HG02885 (cell line): ENCODE data around the gene RBM26.

ENCODE experiments used
- ATAC-seq: cut with Tn5 transposase; IDR thresholded peaks from one replicate; pipeline ENCODE4 v1.9.1; 2021; ENCODE audit warnings: mild to moderate bottlenecking; ENCODE audit not compliant: unreplicated experiment, poor library complexity

RBM26 gene

DNA sequence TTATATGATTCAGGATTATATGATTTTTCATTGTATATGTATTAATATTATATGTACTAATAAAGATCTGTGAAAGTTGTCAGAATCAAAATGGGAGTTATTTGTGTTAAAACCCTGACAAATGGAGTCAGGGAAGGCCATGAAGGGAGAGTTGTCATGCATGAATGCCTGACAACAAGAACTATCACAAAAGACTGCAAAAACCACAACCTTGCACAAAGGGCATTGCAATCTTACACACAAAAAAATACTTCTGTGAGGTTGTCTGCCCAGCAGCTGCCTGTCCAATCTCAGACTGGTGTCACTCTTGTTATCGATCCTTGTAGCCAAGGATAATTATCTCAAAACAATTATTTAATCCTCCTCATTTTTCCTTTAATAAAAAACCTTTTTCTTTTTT lies 21.2 kb upstream of the RBM26 start:
- ATAC-seq = no peak

DNA sequence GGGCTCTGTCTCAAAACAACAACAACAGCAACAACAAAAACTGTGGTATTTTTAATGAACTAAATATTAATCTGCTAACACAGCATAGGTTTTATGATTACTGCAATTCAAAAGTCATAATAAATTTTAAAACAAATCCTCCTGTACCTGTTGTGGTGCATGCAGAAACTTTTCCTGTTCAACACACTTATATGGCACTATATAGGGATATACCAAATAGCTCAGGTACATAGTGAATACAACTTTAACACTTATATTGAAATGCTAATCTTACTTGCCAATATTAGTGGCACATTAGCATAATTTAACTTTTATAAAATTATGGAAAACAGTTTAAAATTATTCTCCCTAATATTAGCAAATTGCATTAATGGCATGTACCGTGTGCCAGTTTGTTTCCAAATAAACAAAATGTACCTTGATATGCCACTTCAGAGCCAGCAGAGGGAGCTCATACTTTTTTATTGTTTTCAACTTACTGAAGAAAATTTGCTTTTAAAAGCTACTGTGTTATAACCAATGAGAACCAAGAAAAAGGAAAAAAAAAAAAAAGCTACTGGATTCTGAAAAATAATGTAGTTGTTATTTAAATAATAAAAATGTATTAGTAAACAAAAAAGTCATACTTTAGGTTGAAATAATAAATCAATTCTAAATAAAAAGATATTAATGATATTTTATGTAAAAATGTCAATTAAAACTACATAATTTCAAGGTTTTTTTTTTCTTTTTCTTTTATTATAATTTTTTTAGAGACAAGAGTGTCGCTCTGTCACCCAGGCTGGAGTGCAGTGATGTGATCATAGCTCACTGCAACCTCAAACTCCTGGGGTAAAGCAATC lies 18.0 kb upstream of the RBM26 start:
- ATAC-seq = peak; percentile 84

DNA sequence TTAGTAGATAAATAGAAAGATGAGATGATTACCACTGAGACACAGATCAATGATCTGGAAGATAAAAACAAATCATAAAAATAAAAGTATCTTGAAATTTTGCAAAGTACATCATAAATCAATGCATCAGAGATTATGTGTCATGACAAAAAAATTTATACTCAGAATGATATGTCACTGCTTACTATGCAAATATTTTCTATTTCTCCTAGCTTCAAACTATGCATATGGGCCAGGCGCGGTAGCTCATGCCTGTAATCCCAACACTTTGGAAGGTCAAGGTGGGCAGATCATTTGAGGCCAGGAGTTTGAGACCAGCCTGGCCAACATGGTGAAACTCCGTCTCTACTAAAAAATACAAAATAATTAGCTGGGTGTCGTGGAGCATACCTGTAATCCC lies 17.3 kb upstream of the RBM26 start:
- no peak for ATAC-seq

DNA sequence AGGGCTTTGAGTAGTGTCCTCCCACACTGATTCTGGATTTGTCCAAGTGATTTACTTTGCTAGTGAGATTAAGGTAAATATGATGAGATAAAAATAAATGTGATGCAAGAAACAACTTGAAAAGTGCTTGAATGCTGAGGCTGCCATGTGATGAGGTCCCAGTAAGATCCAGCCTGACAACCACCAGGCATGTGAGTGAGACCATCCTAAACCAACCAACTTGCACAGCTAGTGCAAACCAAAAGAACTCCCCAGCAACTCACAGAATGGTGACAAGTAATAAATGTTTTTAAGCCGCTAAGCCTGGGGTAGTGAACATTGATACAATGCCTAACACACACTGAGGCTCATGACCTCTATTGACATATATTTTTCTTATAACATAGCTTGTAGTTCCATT lies 13.3 kb upstream of the RBM26 start:
- no peak for ATAC-seq

DNA sequence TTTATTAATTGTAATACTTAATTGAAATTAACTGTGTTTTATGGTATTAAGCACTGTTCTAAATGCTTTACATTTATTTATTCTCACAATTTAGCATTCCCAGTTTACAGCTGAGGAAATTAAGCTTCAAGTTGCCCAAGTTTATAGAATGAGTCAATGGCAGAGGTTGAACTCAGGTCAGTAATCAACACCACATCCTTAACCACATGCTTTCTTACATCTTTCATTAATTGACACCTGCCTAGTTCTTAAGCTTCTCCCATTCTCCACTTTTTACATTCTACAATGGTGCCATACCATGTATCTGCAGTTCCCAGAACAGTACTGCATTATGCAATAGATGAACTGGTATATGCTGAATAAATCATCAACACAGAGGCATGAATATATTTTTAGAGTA lies 11.7 kb upstream of the RBM26 start:
- no peak for ATAC-seq

DNA sequence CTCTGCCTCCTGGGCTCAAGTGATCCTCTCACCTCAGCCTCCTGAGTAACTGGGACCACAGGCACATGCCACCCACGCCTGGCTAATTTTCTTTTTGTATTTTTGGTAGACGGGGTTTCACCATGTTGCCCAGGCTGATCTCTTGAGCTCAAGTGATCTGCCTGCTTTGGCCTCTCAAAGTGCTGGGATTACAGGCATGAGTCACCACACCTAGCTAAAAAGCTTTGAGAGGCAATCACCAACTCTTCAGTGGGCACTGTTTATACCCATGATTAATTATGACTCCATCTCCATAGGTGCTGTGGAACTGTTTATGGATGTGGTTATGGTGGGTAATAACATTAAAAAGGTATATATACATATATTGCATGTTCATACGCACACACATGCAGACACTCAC lies 7.5 kb upstream of the RBM26 start:
- ATAC-seq = no peak

DNA sequence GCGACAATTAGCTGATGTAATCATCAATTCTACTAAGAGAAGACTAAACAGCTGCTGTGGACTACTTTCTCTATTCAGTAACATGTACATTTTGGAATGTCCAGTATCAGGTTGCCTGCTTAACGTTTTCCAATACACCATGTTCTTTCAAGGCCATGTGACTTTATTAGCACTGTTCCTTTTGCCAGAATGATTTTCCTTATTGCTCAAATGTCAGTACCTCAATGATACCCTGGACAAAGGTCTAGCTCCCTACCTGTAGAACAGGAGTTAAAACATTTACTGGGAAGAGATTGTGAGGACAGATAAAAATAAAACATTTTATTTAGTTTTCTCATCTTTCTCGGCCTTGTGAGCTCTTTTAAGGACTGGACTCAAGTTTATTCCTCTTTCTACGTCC lies 3.8 kb upstream of the RBM26 start:
- no peak for ATAC-seq

DNA sequence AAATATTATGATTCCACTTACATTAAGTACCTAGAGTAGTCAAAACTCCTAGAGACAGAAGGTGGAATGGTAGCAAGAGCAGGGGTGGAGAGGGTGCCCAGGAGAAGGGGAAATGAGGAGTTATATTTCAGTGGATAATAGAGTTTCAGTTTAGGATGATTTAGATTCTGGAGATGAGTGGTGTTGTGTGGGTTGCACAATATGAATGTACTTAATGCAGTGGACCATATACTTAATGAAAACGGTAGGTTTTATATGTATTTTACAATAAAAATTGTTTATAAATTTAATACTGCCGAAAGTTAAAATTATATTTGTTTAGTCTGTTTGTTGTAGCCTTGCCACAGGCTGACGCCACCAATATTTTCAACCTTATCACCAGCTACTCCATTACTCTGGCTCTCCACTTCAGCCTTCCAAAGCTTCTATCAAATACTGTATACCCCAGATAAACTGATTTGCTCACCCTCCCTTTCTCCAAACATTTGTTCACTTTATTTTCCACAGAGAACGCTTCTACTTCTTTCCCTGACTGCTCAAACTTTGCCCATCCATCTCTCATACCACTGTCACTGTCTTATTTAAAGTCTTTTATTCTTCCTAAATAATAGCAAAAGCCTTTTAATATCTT lies 1.4 kb upstream of the RBM26 start:
- ATAC-seq = no peak

DNA sequence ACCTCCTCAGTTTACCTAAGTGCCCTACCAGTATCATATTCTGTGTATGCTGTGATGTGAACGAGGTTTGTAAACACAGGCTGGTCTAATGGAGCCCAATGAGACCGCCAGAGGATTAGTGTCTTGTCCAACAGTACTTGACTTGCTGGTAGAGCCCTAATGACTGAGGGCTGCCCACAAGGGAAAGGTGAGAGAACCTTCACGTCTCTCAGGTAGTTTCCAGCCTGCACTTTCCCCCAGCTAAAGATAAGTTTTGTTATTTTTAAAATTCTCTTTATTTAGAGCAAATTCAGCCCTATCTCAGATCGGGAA lies 498 bp upstream of the RBM26 start:
- peak; percentile 29 for ATAC-seq

DNA sequence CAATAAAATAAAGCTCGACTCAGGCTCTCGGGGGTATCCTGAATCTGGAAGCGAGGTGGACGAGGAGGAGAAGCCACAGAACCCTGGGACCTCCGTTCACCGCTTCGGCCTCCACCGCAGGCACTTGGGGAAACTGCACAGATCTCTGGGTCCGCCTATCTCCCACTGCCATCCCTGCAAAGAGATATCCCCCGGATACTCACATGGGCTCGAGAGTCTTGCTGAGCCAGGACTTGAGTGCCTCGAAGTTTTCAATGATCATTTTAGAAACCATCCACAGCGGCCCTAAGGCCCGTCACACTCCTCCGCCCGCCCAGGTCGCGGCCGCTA lies 589 bp downstream of the RBM26 start:
- ATAC-seq = peak; percentile 45

DNA sequence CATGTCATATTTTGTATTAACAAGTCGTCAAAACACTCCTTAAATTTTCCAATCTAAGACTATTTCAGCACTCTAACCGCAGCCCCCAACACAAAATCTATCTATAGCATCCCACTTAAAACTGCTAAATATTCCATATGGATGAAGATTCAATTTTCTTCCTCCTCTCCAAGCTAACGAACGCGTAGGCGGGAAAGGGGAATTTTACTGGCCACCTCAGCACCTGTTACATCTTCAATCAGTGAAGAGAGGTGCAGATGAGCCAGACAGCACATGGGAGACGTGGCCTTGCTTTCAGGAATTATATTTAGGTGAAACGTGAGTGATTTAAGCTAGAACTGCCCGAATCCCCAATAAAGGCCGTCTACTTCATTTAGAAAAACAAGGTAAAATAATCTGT lies 1.1 kb downstream of the RBM26 start:
- no peak for ATAC-seq

DNA sequence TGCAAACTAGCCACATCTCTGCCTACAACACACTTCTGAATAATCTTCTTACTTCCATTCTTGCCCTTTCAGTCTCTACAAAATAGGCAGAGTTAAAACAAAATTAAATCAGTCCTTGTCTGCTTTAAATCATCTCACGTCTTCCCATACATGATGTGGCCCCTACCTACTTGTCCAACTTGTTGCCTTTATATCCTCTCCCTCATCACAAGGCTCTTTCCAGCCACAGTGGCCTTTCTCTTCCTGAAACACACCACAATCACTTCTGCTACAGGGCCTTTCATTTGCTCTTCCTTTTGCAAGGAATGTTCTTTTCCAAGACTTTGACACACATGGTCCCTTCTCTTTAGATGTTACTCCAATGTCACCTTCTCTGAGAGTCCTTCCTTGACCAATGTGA lies 1.7 kb downstream of the RBM26 start:
- no peak for ATAC-seq

DNA sequence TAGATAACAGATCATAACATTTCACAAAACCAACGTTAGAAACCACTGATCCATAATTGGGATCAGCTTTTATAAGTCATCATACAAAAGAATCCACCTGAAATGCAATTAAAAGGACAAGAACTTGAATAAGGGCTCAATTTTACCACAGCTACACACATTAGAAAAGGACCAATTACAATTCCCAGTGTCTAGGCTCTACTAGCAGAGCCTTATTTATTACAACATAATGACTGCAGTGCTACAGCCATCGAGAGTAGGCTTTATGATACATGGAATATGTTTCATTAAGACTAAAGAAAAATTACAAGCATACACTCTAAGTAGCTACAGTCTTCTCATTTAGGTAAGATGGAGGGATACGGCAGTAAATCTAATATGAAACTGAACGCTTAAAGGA lies 2.9 kb downstream of the RBM26 start:
- ATAC-seq = no peak

DNA sequence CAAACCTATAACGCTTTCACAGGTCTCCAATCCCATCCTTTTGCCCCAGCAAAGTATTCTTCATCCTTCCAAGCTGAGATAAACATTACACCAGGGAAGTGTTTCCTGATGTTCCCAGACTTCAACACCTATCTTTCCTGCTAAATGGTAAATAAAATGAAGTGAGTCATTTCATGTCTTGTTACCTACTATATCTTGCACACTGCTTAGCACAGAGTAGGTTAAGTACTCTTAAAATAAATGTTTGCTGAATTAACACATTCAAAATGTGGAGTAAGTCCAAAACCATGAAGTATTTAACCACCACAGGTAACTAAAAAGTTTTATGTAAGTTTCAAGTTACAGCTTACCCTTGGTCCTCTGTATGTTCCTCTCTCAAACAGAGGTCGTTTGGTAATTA lies 3.4 kb downstream of the RBM26 start:
- no peak for ATAC-seq

DNA sequence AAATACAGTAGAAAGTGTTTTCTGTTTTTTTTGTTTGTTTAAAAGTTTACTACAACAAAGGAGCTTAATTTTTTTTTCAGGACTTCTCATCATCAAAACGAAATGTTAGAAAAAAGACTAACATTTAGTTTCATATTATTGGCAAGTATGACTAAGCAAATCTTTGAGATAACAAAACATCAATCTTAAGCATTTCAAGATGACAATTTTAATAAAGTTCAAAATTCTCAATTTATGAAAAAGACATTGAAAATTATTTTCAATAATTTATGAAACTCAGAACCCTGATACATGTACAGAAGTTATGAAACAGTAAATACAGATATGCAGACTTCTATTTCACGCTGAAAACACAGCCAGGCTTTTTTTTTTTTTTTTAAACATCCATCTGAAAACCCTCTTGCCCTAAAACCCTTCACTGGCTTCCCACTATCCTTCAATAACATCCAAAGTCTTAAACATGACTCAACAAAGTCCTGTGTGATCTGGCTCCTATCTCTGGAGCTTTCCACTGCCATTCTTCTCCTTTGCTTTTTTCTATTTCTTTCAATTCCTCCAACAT lies 3.9 kb downstream of the RBM26 start:
- ATAC-seq = no peak

DNA sequence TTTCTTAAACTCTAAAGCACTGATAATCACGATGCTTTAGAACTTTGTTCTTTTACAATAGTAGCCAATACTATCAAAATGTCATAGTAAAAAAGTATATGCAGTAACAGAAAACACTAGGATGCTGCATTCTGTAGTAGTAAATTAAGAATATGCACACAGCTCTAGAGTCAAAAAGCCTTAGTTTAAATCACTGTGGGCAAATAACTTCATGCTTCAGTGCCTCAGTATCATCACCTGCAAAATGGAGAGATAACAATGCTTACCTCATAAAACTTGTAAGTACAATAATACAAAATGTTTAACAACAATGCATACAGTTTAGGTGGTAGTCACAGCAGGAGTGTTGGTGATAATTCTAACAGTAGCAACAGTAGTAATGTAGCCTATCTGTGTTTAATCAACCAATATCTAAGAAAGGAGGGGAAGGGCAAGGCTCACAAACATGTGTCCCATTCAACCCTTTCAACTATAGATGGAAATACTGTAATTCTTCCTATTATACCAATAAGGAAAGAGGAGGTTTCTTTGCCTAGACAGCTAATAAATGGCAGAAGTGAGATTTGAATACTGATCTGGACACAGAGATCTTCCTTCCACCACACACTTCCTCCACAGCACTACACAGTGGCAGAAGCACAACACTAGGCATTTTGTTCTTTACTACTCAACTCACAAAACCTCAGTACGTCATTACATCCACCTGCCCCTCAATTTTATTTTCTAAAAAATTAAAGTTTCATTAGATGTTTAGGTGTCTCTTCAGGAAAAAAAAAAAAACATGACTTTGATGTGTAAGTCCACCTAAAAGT lies 4.6 kb downstream of the RBM26 start:
- peak; percentile 40 for ATAC-seq

DNA sequence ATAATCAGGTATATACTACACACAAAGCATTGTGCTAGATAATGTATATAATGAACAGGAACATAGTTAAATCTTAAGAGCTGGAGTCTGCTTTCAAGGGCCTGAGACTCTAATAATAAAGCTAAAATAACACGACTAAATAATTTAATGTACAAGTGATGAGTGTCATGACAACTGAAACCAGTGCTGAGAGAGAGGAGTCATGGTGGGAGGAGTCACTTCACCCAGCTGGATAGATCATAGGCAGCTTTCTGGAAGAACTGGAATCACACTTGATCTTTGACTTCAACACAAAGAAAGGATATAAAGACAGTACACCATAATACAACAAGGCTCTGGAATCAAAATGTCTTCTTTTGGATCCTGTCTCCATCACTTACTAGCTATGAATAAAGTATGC lies 7.1 kb downstream of the RBM26 start:
- no peak for ATAC-seq

DNA sequence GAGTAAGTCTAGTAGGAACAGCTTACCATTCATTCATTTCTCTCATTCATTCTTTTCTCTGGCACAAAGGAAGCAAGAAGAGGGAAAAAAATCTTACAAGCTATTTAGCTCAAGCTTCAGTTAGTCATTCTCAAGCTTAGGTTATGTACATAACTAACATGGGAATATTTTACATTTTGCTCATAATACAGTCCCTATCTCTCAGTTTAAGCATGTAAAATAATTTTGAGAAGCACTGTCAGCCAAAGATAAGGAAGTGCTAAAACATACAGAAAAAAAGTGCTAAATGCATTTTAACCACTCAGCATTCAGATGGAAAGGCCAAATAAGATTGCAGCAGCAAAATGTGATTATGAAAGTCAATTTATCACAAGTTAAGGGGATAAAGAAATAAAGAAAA lies 7.9 kb downstream of the RBM26 start:
- no peak for ATAC-seq

DNA sequence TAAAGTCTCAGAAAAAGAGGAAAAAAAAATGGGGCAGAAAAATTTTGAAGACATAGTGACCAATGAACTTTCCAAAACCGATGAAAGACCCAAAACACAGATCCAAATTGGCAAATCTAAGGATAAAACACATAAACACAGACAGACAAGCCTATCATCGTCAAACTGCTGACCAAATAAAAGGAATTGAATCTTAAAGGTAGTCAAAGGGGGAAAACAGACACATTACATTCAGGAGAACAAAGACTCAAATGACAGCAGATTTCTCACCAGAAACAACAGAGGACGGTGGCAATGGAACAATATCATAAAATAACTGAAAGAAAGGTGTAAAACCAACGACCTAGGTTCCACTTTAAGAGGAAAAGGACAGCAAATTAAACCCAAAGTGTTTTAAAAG lies 10.2 kb downstream of the RBM26 start:
- ATAC-seq = no peak

DNA sequence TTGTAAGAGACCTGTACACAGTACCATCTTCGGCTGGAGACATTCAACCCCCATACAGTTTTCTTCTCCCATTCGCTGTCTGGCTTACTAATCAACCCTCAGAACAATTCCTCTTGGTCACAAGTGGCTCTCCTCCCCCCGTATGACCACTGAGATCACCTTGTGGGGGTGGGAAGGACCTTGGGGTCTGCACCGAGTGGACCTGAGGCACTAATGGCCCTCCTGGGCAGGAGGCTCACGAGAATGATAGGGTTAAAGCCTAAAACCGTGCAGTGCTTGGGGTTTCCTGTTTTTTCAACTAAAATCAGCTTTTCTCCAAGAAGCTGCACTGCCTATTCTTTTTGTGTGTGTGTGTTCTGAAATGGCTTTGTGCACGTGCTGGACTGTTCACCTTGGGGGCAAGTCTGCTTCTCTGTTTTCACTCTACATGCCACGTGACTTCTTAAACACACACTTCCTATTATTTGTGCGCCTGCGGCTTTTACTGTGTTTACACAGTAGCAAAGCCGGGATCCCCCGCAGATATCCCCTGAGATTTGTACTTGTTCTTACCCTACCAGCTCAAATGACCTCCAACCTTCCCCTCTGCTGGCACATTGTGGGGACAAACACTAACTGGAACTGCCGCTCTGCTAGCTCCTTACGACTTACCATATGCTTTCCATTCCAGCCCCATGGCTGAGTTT lies 12.3 kb downstream of the RBM26 start:
- ATAC-seq = peak; percentile 71
